ENCODE data around the gene SHTN1.
A peak's percentile ranks its signal among the peaks of the same experiment; 100 is the strongest.

SHTN1 gene

DNA sequence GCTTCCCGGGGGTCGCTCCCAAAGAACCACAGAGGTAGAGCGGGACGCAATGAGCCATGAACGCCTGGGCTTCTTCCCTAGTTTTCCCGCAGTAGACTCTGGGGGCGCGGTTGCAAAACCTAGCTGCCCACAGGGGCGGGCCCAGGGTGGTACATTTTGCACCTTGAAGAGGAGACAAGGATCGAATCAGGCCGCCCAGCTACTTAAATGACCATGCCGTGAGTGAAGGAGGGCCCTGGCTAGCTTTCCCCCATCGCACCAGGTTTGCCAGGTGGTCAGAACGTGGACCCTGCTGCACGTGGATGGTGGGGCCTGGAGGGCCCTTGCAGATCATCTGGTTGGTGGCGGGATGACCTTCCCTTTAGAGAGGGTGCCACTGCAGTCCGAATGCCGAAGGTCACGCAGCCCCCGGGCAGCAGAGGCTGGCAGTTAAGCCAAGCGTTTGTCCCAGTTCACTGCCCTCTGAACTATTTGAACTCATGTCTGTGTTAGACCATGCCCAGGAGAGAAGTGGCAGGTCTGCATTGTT, 604 bp upstream of the SHTN1 start:
- H3K4me3 ChIP-seq (ENCODE audit: control insufficient read depth, low read depth, low read length), result peak overlapping the region; percentile 82
- TF ChIP-seq, protein P1, sequence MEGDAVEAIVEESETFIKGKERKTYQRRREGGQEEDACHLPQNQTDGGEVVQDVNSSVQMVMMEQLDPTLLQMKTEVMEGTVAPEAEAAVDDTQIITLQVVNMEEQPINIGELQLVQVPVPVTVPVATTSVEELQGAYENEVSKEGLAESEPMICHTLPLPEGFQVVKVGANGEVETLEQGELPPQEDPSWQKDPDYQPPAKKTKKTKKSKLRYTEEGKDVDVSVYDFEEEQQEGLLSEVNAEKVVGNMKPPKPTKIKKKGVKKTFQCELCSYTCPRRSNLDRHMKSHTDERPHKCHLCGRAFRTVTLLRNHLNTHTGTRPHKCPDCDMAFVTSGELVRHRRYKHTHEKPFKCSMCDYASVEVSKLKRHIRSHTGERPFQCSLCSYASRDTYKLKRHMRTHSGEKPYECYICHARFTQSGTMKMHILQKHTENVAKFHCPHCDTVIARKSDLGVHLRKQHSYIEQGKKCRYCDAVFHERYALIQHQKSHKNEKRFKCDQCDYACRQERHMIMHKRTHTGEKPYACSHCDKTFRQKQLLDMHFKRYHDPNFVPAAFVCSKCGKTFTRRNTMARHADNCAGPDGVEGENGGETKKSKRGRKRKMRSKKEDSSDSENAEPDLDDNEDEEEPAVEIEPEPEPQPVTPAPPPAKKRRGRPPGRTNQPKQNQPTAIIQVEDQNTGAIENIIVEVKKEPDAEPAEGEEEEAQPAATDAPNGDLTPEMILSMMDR (IDR thresholded peaks at IDR 0.05; ENCODE audit: control insufficient read depth, insufficient read depth, low read depth, low read length, missing control alignments), result no peak
- DNase-seq (ENCODE audit: low read depth), result no peak

DNA sequence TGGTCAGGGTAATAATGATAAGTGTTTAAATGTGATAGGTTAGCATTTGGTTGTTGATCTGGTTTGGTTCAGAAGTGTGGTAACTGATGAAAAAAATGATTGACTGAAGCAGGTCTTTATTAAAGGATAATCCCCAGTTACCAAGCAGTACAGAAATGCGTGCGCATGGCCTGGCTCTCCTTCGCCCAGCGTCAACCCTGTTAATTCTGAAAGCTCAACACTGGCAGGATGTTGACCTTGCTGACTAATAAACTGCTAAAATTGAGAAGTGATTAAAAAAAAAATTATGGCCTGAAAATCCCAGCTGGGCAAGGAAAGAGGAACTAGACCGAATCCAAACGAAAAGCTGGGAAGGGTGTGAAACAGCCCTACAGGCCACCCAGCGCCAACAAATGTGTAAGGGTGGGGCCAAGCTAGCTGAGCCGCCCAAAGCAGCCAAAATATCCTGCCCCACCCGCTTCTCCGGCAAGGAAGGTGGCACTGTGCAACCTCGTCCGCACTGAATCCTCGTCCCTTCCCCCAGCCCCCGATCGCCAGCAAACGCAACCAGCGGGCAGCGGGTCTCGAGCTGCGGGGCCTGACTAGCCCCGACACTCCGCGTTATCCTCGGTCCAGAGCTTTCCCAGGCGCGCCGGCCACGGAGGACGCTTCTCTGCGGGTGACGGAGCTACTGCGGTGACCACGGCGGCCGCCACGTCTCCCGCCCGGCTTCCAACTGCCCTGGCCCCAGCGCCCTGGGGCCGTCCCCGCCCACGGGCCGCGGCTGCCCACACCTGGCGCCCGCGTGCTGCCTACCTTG, 561 bp downstream of the SHTN1 start:
- TF ChIP-seq, protein P1 (IDR thresholded peaks at IDR 0.05; ENCODE audit: control insufficient read depth, insufficient read depth, low read depth, low read length, missing control alignments), result no peak
- no peak for DNase-seq (ENCODE audit: low read depth)
- H3K4me3 ChIP-seq (ENCODE audit: control insufficient read depth, low read depth, low read length), result peak overlapping the region; percentile 82

DNA sequence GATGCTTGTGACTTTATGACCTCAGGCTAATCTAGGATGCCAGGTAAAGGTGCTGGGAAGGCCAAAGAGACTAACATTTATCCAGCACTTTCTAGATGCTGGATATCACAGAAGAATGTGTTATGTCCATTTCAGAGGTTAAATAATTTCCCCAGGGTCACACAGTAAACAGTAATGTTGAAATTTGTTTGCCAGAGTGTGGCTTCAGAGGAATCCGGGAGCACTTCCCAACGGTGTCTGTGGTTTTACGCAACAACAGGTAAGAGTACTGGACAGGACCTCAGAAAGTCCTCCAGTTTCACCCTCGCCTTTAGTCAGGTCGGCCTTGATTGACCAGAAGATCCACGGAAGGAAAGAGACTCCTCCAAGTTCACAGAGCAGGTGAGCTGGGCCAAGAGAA, 1.7 kb downstream of the SHTN1 start:
- no peak for DNase-seq (ENCODE audit: low read depth)
- TF ChIP-seq, protein P1 (IDR thresholded peaks at IDR 0.05; ENCODE audit: control insufficient read depth, insufficient read depth, low read depth, low read length, missing control alignments), result no peak

DNA sequence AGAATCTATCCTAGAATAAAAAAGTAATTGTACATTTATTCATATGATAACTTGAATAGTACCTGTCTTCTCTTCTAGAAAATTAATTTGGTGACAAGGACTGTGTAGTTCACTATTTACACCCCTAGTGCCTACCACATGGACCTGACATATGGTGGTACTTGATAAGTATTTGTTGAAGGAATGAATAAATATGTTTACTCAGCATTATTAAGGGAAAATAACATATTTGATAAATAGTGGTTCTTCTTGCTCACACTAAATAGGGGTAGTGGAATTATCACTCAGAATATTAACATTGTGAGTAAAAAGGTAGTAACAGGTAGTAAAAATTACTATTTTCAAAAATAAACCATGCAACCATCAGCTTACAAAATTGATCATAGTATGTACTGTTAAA, 2.8 kb downstream of the SHTN1 start:
- no peak overlapping the region for H3K4me3 ChIP-seq (ENCODE audit: control insufficient read depth, low read depth, low read length)
- no peak for DNase-seq (ENCODE audit: low read depth)

More for the DNA sequence above, 1.7 kb downstream of the SHTN1 start:
- no peak overlapping the region for H3K4me3 ChIP-seq (ENCODE audit: control insufficient read depth, low read depth, low read length)

DNA sequence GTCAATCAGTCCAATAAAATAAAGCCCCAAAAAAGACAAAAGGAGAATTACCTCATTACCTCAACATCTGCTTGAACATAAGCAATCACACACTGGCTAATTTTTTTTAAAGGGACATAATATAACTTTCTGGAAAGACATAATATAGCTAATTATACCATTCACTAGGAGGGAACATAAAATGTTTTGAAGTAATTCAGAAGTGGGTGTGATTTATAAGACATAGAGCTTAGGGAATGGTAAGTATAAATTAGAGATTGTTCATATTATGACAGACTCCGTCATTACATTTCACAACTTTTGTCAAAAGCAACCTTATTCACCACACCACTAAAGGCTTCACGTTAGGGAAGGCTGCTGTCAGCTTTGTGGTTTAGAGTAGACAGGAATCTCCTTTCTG, 3.8 kb downstream of the SHTN1 start:
- no peak for DNase-seq (ENCODE audit: low read depth)
- no peak overlapping the region for H3K4me3 ChIP-seq (ENCODE audit: control insufficient read depth, low read depth, low read length)
- TF ChIP-seq, protein P1 (IDR thresholded peaks at IDR 0.05; ENCODE audit: control insufficient read depth, insufficient read depth, low read depth, low read length, missing control alignments), result no peak

More for the DNA sequence above, 2.8 kb downstream of the SHTN1 start:
- TF ChIP-seq, protein P1 (IDR thresholded peaks at IDR 0.05; ENCODE audit: control insufficient read depth, insufficient read depth, low read depth, low read length, missing control alignments), result no peak

DNA sequence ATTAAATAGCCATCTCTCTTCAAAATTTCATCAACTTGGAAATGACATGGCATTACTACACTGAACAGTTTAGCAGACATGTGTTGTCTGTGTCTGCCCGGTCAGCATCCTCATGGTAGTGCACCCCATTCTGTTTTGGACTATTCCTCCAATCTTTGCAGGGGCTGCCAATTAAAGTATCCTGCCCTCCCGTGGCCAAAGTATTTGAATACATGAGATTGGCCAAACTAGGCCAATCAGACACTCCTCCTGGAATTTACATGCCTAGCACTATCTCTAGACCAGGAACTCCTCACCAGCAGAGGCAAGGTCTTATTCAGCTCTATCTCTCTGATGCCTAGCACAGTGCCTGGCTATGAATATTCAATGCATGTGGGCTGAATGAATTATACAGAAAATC, 4.4 kb downstream of the SHTN1 start:
- no peak overlapping the region for H3K4me3 ChIP-seq (ENCODE audit: control insufficient read depth, low read depth, low read length)
- TF ChIP-seq, protein P1 (IDR thresholded peaks at IDR 0.05; ENCODE audit: control insufficient read depth, insufficient read depth, low read depth, low read length, missing control alignments), result no peak
- no peak for DNase-seq (ENCODE audit: low read depth)
